GM18505 (cell line): ENCODE measurements around the gene LNPEP.

Experiments
- ATAC-seq: cut with Tn5 transposase; IDR thresholded peaks from one replicate; pipeline ENCODE4 v1.9.1; 2021; ENCODE audit not compliant: unreplicated experiment
- POLR2A ChIP-seq: IDR thresholded peaks from 4 replicates; pipeline ENCODE4 v1.6.1; 2011; ENCODE audit warnings: borderline replicate concordance; ENCODE audit not compliant: insufficient read depth, insufficient read length; ENCODE audit errors: extremely low read depth

The LNPEP gene

GRCh38 chr5:96934708-96935558, 947 bp upstream of the LNPEP start:
- TF ChIP-seq POLR2A, result peak; percentile 82
- peak; percentile 64 for ATAC-seq

- TF ChIP-seq POLR2A, result peak; percentile 55
- ATAC-seq, result peak; percentile 24
These were observed 796 bp downstream of the LNPEP start for GRCh38 chr5:96936431-96937320.

- TF ChIP-seq POLR2A, result no peak
- no peak for ATAC-seq
These were observed 4.7 kb downstream of the LNPEP start for GRCh38 chr5:96940586-96940985.

- no peak for TF ChIP-seq POLR2A
- ATAC-seq, result no peak
These were observed 5.3 kb downstream of the LNPEP start for GRCh38 chr5:96941140-96941539.

GRCh38 chr5:96942078-96942477, 6.2 kb downstream of the LNPEP start:
- TF ChIP-seq POLR2A, result no peak
- ATAC-seq, result no peak

GRCh38 chr5:96942911-96943310, 7.0 kb downstream of the LNPEP start:
- ATAC-seq, result no peak

GRCh38 chr5:96943799-96944198, 7.9 kb downstream of the LNPEP start:
- no peak for TF ChIP-seq POLR2A
- ATAC-seq, result no peak

More at GRCh38 chr5:96942911-96943310, 7.0 kb downstream of the LNPEP start:
- TF ChIP-seq POLR2A, result no peak

GRCh38 chr5:96945144-96945897, 9.4 kb downstream of the LNPEP start:
- no peak for TF ChIP-seq POLR2A
- ATAC-seq, result no peak

- no peak for ATAC-seq
- TF ChIP-seq POLR2A, result no peak
These were observed 10.5 kb downstream of the LNPEP start for GRCh38 chr5:96946381-96946780.

- no peak for ATAC-seq
These were observed 16.4 kb downstream of the LNPEP start for GRCh38 chr5:96952118-96952750.

GRCh38 chr5:96952974-96953730, 17.3 kb downstream of the LNPEP start:
- ATAC-seq, result no peak
- TF ChIP-seq POLR2A, result no peak

More at GRCh38 chr5:96952118-96952750, 16.4 kb downstream of the LNPEP start:
- no peak for TF ChIP-seq POLR2A

GRCh38 chr5:96957254-96958049, 21.6 kb downstream of the LNPEP start:
- TF ChIP-seq POLR2A, result no peak
- ATAC-seq, result peak; percentile 50

- no peak for ATAC-seq
These were observed 23.1 kb downstream of the LNPEP start for GRCh38 chr5:96958977-96959376.

More at GRCh38 chr5:96958977-96959376, 23.1 kb downstream of the LNPEP start:
- TF ChIP-seq POLR2A, result no peak
